CD4-positive, alpha-beta T cell (primary cell): ENCODE results near the gene MRPS12. TPM values are rescaled to one million over a fixed set of nuclear protein-coding genes. Genes with fewer than 3 reads are reported as not detected.

ENCODE experiments used
- ATAC-seq: fragments of 200-7000 bp; cut with Tn5 transposase; one replicate; pipeline ENCODE4 v1.10.0; 2022; ENCODE audit warnings: mild to moderate bottlenecking; ENCODE audit not compliant: poor library complexity
- CTCF ChIA-PET: fragments of 350-600 bp; sonication (Branson Sonifier 250); formaldehyde crosslinking; loops from one replicate; lab custom pipeline; 2021; ENCODE audit warnings: antibody characterized with exemption, inconsistent platforms; lab: Charles Lee
- POLR2A ChIA-PET: fragments of 350-600 bp; sonication (Branson Sonifier 250); formaldehyde crosslinking; loops from one replicate; lab custom pipeline; 2021; ENCODE audit warnings: antibody characterized with exemption, inconsistent platforms; lab: Charles Lee
- DNase-seq, 14 experiments: peaks; one replicate each; pipeline ENCODE4 v3.0.0-alpha.2; 2013 to 2020; ENCODE audit warnings: mixed read lengths in 2 of 14
- H3K27ac ChIP-seq, 2 donors: one replicate each; pipeline versions ENCODE4 v1.5.1 to v1.7.0; 2013; ENCODE audit warnings: low read length in 2 of 2, low read depth in 1 of 2, mild to moderate bottlenecking in 1 of 2
- H3K27me3 ChIP-seq, 2 experiments: 1 replicate in 1 of 2; 2 replicates in 1 of 2; pipeline versions ENCODE4 v1.6.1 to v1.7.0; 2013; ENCODE audit warnings: low read length in 2 of 2, control low read depth in 1 of 2, mild to moderate bottlenecking in 1 of 2, moderate library complexity in 1 of 2; ENCODE audit not compliant: insufficient read depth in 2 of 2, control insufficient read depth in 1 of 2
- H3K36me3 ChIP-seq: one replicate; pipeline ENCODE4 v1.6.1; 2013; ENCODE audit warnings: low read length, control low read depth; ENCODE audit not compliant: insufficient read depth
- H3K4me1 ChIP-seq: one replicate; pipeline ENCODE4 v1.6.1; 2013; ENCODE audit warnings: low read length, control low read depth; ENCODE audit not compliant: insufficient read depth
- H3K4me3 ChIP-seq: one replicate; pipeline ENCODE4 v1.5.1; 2013; ENCODE audit warnings: mild to moderate bottlenecking, low read length, moderate library complexity
- H3K9me3 ChIP-seq, 2 experiments: 1 replicate in 1 of 2; 2 replicates in 1 of 2; pipeline versions ENCODE4 v1.6.1 to v1.7.0; 2013; ENCODE audit warnings: low read length in 2 of 2, mild to moderate bottlenecking in 2 of 2, control low read depth in 1 of 2, moderate library complexity in 1 of 2; ENCODE audit not compliant: control insufficient read depth in 1 of 2, insufficient read depth in 1 of 2
- H3K27ac Mint-ChIP-seq: one replicate; pipeline ENCODE4 v1.8.0; 2020; ENCODE audit warnings: mixed read lengths
- H3K27me3 Mint-ChIP-seq: one replicate; pipeline ENCODE4 v1.8.0; 2021; ENCODE audit warnings: mixed read lengths
- H3K36me3 Mint-ChIP-seq: one replicate; pipeline ENCODE4 v1.8.0; 2021; ENCODE audit warnings: low read depth, mixed read lengths
- H3K4me1 Mint-ChIP-seq: one replicate; pipeline ENCODE4 v1.8.0; 2021; ENCODE audit warnings: low read depth, mixed read lengths
- H3K4me3 Mint-ChIP-seq: one replicate; pipeline ENCODE4 v1.8.0; 2020; ENCODE audit warnings: mild to moderate bottlenecking, mixed read lengths
- H3K9me3 Mint-ChIP-seq: one replicate; pipeline ENCODE4 v1.8.0; 2020; ENCODE audit warnings: mixed read lengths
- intact Hi-C, 2 experiments: fragments of 100-400 bp; cut with DNase I in 1 of 2; cut with micrococcal nuclease in 1 of 2; formaldehyde crosslinking; loops; one replicate each; pipeline versions ENCODE4 v1.15.1 to v1.9.0; 2023 to 2025; cut with DNase I, micrococcal nuclease
- total RNA-seq, 174 experiments: library from RNA in 2 of 174; stranded (reverse) in 2 of 174; gene quantifications; one replicate each; pipeline ENCODE4 v1.2.3 and lab custom pipeline; 2021 to 2026
- TF ChIP-seq, protein P1 (sequence below): fragments of 200-600 bp; IDR thresholded peaks from one replicate; pipeline ENCODE4 v1.8.0; 2022; ENCODE audit warnings: antibody characterized with exemption, mild to moderate bottlenecking

The MRPS12 gene
- total RNA-seq, 2 experiments from 2014 or later, result 13.7 to 15.4 TPM

DNA sequence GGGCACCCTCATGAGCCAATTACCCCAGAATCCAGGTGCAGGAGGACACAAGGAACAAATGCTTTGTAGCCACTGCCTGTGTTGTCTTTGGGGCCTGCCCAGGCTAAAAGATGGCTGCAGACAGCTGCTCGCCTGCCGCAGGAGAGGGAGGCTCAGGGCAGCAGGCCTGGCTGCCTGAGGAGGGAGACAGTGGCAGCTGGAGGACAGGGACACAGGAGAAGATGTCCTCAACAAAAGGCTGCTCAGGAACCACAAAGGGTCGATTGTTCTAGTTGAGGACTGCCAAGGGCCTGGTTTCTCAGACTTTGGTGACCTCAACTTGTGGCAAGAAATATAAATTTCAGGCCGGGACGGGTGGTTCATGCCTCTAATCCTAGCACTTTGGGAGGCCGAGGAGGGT, 39.0 kb upstream of the MRPS12 start:
- no peak overlapping the region for H3K4me3 ChIP-seq
- POLR2A ChIA-PET, result no interaction called here
- H3K9me3 Mint-ChIP-seq, result no peaks in the 10 kb centered on the region
- peak in 1 of 14 experiments; percentile 2 for DNase-seq
- H3K4me3 Mint-ChIP-seq, result no peak overlapping the region
- no peaks in the 10 kb centered on the region for H3K9me3 ChIP-seq
- TF ChIP-seq, protein P1, sequence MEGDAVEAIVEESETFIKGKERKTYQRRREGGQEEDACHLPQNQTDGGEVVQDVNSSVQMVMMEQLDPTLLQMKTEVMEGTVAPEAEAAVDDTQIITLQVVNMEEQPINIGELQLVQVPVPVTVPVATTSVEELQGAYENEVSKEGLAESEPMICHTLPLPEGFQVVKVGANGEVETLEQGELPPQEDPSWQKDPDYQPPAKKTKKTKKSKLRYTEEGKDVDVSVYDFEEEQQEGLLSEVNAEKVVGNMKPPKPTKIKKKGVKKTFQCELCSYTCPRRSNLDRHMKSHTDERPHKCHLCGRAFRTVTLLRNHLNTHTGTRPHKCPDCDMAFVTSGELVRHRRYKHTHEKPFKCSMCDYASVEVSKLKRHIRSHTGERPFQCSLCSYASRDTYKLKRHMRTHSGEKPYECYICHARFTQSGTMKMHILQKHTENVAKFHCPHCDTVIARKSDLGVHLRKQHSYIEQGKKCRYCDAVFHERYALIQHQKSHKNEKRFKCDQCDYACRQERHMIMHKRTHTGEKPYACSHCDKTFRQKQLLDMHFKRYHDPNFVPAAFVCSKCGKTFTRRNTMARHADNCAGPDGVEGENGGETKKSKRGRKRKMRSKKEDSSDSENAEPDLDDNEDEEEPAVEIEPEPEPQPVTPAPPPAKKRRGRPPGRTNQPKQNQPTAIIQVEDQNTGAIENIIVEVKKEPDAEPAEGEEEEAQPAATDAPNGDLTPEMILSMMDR, result no peak
- peaks cover 29% of the 10 kb centered on the region for H3K36me3 Mint-ChIP-seq
- H3K27me3 Mint-ChIP-seq, result no peaks in the 10 kb centered on the region
- ATAC-seq, result no peak
- peaks cover 40% of the 10 kb centered on the region for H3K36me3 ChIP-seq
- intact Hi-C loops, result no loop called here
- no peak overlapping the region for H3K27ac Mint-ChIP-seq
- H3K4me1 Mint-ChIP-seq, result peaks cover 6% of the 10 kb centered on the region
- peaks cover 16% of the 10 kb centered on the region for H3K4me1 ChIP-seq
- no peak overlapping the region for H3K27ac ChIP-seq
- CTCF ChIA-PET, result no interaction called here
- no peaks in the 10 kb centered on the region for H3K27me3 ChIP-seq

DNA sequence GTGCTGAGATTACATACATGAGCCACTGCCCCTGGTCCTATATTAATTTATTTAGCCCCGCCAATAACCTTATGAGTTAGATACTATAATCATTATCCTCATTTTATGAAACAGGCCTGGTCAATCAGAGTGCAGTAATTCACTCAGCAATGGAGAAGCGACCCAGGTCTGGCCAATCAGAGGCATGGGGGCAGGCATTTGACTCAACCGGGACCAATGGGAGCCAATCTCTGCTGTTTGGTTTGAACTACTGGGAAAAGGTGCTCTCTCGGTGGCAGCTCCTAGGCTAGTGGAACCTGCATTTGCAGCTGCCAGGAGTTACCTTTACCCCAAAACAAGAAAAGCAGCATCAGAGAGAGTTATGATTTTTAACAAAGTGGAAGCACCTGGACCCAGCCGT, 37.9 kb upstream of the MRPS12 start:
- POLR2A ChIA-PET, result no interaction called here

DNA sequence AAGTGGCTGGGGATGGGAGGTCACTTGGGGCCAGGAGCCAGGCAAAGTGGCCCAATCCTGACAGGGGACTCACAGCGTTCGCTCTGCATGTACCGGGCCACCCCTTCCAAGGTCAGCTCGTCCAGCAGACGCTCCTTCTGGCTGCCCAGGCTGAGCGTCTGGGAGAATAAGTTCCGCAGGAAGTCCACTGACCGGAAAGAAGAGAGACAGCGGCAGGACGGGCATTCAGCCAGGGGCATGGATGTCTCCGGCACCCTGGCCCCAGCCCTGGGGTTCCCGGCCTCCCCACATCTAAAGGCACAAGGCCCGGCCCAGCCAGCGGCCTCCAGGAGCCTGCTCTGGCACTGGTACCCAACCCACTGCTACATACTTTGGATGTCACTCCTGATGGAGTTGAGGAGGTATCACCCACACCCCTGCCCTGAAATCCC, 37.4 kb upstream of the MRPS12 start:
- no peak for DNase-seq
- POLR2A ChIA-PET, result no interaction called here
- CTCF ChIA-PET, result no interaction called here
- Histone ChIP-seq H3K4me3 (no peak overlapping the region), H3K27ac (no peak overlapping the region), H3K36me3 (peaks cover 36% of the 10 kb centered on the region), H3K4me1 (peaks cover 21% of the 10 kb centered on the region), H3K9me3 (no peaks in the 10 kb centered on the region), H3K27me3 (no peaks in the 10 kb centered on the region)
- TF ChIP-seq, protein P1, result no peak
- Mint-ChIP-seq H3K27me3 (no peaks in the 10 kb centered on the region), H3K27ac (no peak overlapping the region), H3K9me3 (no peaks in the 10 kb centered on the region), H3K4me3 (no peak overlapping the region), H3K4me1 (peaks cover 10% of the 10 kb centered on the region), H3K36me3 (peaks cover 19% of the 10 kb centered on the region)
- intact Hi-C loops, result no loop called here
- ATAC-seq, result no peak

More for the DNA sequence above, 37.9 kb upstream of the MRPS12 start:
- H3K9me3 ChIP-seq, result no peaks in the 10 kb centered on the region
- intact Hi-C loops, result no loop called here
- peaks cover 5% of the 10 kb centered on the region for H3K4me1 Mint-ChIP-seq
- H3K4me1 ChIP-seq, result peaks cover 16% of the 10 kb centered on the region
- DNase-seq (no peak), ATAC-seq (no peak)
- peaks cover 40% of the 10 kb centered on the region for H3K36me3 ChIP-seq
- TF ChIP-seq, protein P1, result no peak
- H3K36me3 Mint-ChIP-seq, result peaks cover 23% of the 10 kb centered on the region
- no peak overlapping the region for H3K4me3 ChIP-seq
- no peak overlapping the region for H3K27ac Mint-ChIP-seq
- H3K27me3 Mint-ChIP-seq, result no peaks in the 10 kb centered on the region
- H3K9me3 Mint-ChIP-seq, result no peaks in the 10 kb centered on the region
- H3K4me3 Mint-ChIP-seq, result no peak overlapping the region
- CTCF ChIA-PET, result no interaction called here
- no peak overlapping the region for H3K27ac ChIP-seq
- H3K27me3 ChIP-seq, result no peaks in the 10 kb centered on the region
